Breast epithelium (tissue), 3 donors: ENCODE measurements around the gene PNPLA5.

ENCODE experiments used
- POLR2A ChIP-seq: fragments of 450-650 bp; IDR thresholded peaks from one replicate; pipeline ENCODE4 v1.6.1; 2016; ENCODE audit warnings: antibody characterized with exemption, mild to moderate bottlenecking, moderate library complexity
- TF ChIP-seq, protein P1 (sequence below), 3 donors: fragments of 450-650 bp; IDR thresholded peaks; one replicate each; pipeline ENCODE4 v1.5.1; 2016 to 2017; ENCODE audit warnings: antibody characterized with exemption in 3 of 3, mild to moderate bottlenecking in 3 of 3, moderate library complexity in 3 of 3

- TF ChIP-seq, protein P1, sequence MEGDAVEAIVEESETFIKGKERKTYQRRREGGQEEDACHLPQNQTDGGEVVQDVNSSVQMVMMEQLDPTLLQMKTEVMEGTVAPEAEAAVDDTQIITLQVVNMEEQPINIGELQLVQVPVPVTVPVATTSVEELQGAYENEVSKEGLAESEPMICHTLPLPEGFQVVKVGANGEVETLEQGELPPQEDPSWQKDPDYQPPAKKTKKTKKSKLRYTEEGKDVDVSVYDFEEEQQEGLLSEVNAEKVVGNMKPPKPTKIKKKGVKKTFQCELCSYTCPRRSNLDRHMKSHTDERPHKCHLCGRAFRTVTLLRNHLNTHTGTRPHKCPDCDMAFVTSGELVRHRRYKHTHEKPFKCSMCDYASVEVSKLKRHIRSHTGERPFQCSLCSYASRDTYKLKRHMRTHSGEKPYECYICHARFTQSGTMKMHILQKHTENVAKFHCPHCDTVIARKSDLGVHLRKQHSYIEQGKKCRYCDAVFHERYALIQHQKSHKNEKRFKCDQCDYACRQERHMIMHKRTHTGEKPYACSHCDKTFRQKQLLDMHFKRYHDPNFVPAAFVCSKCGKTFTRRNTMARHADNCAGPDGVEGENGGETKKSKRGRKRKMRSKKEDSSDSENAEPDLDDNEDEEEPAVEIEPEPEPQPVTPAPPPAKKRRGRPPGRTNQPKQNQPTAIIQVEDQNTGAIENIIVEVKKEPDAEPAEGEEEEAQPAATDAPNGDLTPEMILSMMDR (IDR thresholded peaks at IDR 0.05): no peak
- TF ChIP-seq POLR2A: no peak
Measured at GRCh38 chr22:43878079-43878795, 13.6 kb downstream of the PNPLA5 start.
